Left colon (tissue), 2 donors: ENCODE results near the gene PREP. TPM values are rescaled to one million over a fixed set of nuclear protein-coding genes. Genes with fewer than 3 reads are reported as not detected.

Experiments used
- ATAC-seq: fragments of 200-7000 bp; cut with Tn5 transposase; one replicate; pipeline ENCODE4 v1.9.1; 2020; ENCODE audit warnings: mild to moderate bottlenecking, moderate library complexity
- DNase-seq, 2 donors: peaks; one replicate each; pipeline ENCODE4 v3.0.0-alpha.2; 2020
- intact Hi-C, 2 donors: fragments of 100-400 bp; cut with DNase I in 1 of 2; cut with micrococcal nuclease in 1 of 2; formaldehyde crosslinking; loops; one replicate each; pipeline versions ENCODE4 v1.11.2 to v1.14.0; 2022; cut with DNase I, micrococcal nuclease
- total RNA-seq, 2 donors: library from RNA; stranded (reverse); fragmentation: NEBNext Ultra II Directional; extraction: Animal tissue kit (Norgen Biotek cat#: 25700); gene quantifications; one replicate each; pipeline ENCODE4 v1.2.1, GENCODE V29; 2021
- donor health status: DM: no; HTN: no; CAD: no.
- donor health status: DM: yes; HTN: yes; CAD: no.

Gene PREP
- total RNA-seq, 2 donors from 2014 or later = 73.2 to 80.1 TPM

GRCh38 chr6:105291525-105291924, 111.4 kb downstream of the PREP start:
- no peak for DNase-seq
- intact Hi-C loops = no loop called here
- peak; percentile 59 for ATAC-seq

GRCh38 chr6:105282631-105283585, 120.0 kb downstream of the PREP start:
- ATAC-seq = no peak
- intact Hi-C loops = no loop called here
- no peak for DNase-seq

- intact Hi-C loops = no loop called here
- ATAC-seq (no peak), DNase-seq (no peak)
Observed at GRCh38 chr6:105280033-105280432, 122.8 kb downstream of the PREP start.

- ATAC-seq (no peak), DNase-seq (no peak)
- intact Hi-C loops = no loop called here
Observed at GRCh38 chr6:105279463-105279862, 123.4 kb downstream of the PREP start.

- intact Hi-C loops = no loop called here
- DNase-seq (no peak), ATAC-seq (no peak)
Observed at GRCh38 chr6:105278813-105279212, 124.1 kb downstream of the PREP start.

GRCh38 chr6:105278035-105278434, 124.8 kb downstream of the PREP start:
- ATAC-seq (no peak), DNase-seq (no peak)
- intact Hi-C loops = no loop called here

GRCh38 chr6:105276374-105276773, 126.5 kb downstream of the PREP start:
- intact Hi-C loops = no loop called here
- no peak for ATAC-seq
- no peak for DNase-seq

GRCh38 chr6:105275542-105275941, 127.3 kb downstream of the PREP start:
- intact Hi-C loops = no loop called here
- ATAC-seq = no peak

GRCh38 chr6:105274678-105275077, 128.2 kb downstream of the PREP start:
- intact Hi-C loops = no loop called here
- ATAC-seq = peak; percentile 28
- no peak for DNase-seq

More at GRCh38 chr6:105275542-105275941, 127.3 kb downstream of the PREP start:
- DNase-seq = no peak

GRCh38 chr6:105273589-105273988, 129.3 kb downstream of the PREP start:
- ATAC-seq (peak; percentile 29), DNase-seq (no peak)
- intact Hi-C loops = no loop called here

- ATAC-seq (peak; percentile 71), DNase-seq (no peak)
- intact Hi-C loops = no loop called here
Observed at GRCh38 chr6:105272786-105273185, 130.1 kb downstream of the PREP start.

- intact Hi-C loops = no loop called here
Observed at GRCh38 chr6:105270511-105270910, 132.4 kb downstream of the PREP start.

GRCh38 chr6:105269390-105269789, 133.5 kb downstream of the PREP start:
- no peak for DNase-seq
- no peak for ATAC-seq
- intact Hi-C loops = no loop called here

More at GRCh38 chr6:105270511-105270910, 132.4 kb downstream of the PREP start:
- no peak for ATAC-seq
- DNase-seq = no peak

- intact Hi-C loops = no loop called here
- no peak for DNase-seq
- ATAC-seq = no peak
Observed at GRCh38 chr6:105263685-105264610, 138.9 kb downstream of the PREP start.

GRCh38 chr6:105259913-105260889, 142.7 kb downstream of the PREP start:
- no peak for ATAC-seq
- intact Hi-C loops = no loop called here
- DNase-seq = no peak

GRCh38 chr6:105258816-105259215, 144.1 kb downstream of the PREP start:
- no peak for DNase-seq
- intact Hi-C loops = no loop called here
- ATAC-seq = no peak

GRCh38 chr6:105257340-105257739, 145.5 kb downstream of the PREP start:
- intact Hi-C loops = no loop called here
- ATAC-seq (no peak), DNase-seq (no peak)

GRCh38 chr6:105256619-105257018, 146.3 kb downstream of the PREP start:
- intact Hi-C loops = no loop called here
- DNase-seq (no peak), ATAC-seq (no peak)
